Measurements from ENCODE around the gene KLHDC1.

The KLHDC1 gene

GRCh38 chr14:49659526-49660455 is 33.1 kb upstream of the KLHDC1 start:
- Histone ChIP-seq H3K9me3 (ENCODE audit: insufficient read depth, low read length) (no peaks in the 10 kb centered on the region), H4K20me1 (ENCODE audit: low read depth, low read length) (no peaks in the 10 kb centered on the region), H3K27me3 (ENCODE audit: low read length) (no peaks in the 10 kb centered on the region), H3K36me3 (ENCODE audit: low read length) (peaks cover 10% of the 10 kb centered on the region; the same call in 1 of the 2 replicates), H3F3A (ENCODE audit: insufficient read depth) (peaks cover under 1% of the 10 kb centered on the region; the same call in 1 of the 2 replicates), H3K4me3 (ENCODE audit: insufficient read depth, low read length, poor library complexity, severe bottlenecking) (no peak overlapping the region), H3K9ac (ENCODE audit: low read length) (no peak overlapping the region), H3K27ac (ENCODE audit: low read depth, low read length) (no peak overlapping the region), H3K4me2 (ENCODE audit: low read depth, low read length, poor library complexity, severe bottlenecking) (no peak overlapping the region), H3K9me2 (replicated peaks; ENCODE audit: insufficient read depth, low read length) (no peaks in the 10 kb centered on the region), H2AFZ (ENCODE audit: low read depth, low read length, severe bottlenecking) (no peak overlapping the region), H3K79me2 (ENCODE audit: insufficient read depth, low read length) (no peaks in the 10 kb centered on the region)
- TF ChIP-seq CTCF (IDR thresholded peaks at IDR 0.05; ENCODE audit: insufficient read depth, low read length, poor library complexity, severe bottlenecking) (no peak), EZH2phosphoT487 (conservative IDR thresholded peaks at IDR 0.05; ENCODE audit: low read length) (no peak)

GRCh38 chr14:49670475-49670874 is 22.4 kb upstream of the KLHDC1 start:
- H2AFZ ChIP-seq (ENCODE audit: low read depth, low read length, severe bottlenecking), result no peak overlapping the region
- no peaks in the 10 kb centered on the region for H3K79me2 ChIP-seq (ENCODE audit: insufficient read depth, low read length)
- H3K9ac ChIP-seq (ENCODE audit: low read length), result no peak overlapping the region
- H4K20me1 ChIP-seq (ENCODE audit: low read depth, low read length), result no peaks in the 10 kb centered on the region
- H3K4me2 ChIP-seq (ENCODE audit: low read depth, low read length, poor library complexity, severe bottlenecking), result no peak overlapping the region
- H3K27ac ChIP-seq (ENCODE audit: low read depth, low read length), result no peak overlapping the region
- no peaks in the 10 kb centered on the region for H3K9me3 ChIP-seq (ENCODE audit: insufficient read depth, low read length)
- no peaks in the 10 kb centered on the region for H3K27me3 ChIP-seq (ENCODE audit: low read length)
- H3K4me3 ChIP-seq (ENCODE audit: insufficient read depth, low read length, poor library complexity, severe bottlenecking), result no peak overlapping the region
- H3K36me3 ChIP-seq (ENCODE audit: low read length), result peaks cover 21% of the 10 kb centered on the region
- TF ChIP-seq EZH2phosphoT487 (conservative IDR thresholded peaks at IDR 0.05; ENCODE audit: low read length) (no peak), CTCF (IDR thresholded peaks at IDR 0.05; ENCODE audit: insufficient read depth, low read length, poor library complexity, severe bottlenecking) (no peak)
- H3F3A ChIP-seq (ENCODE audit: insufficient read depth), result no peaks in the 10 kb centered on the region
- no peaks in the 10 kb centered on the region for H3K9me2 ChIP-seq (replicated peaks; ENCODE audit: insufficient read depth, low read length)

GRCh38 chr14:49673586-49673985 is 19.3 kb upstream of the KLHDC1 start:
- TF ChIP-seq CTCF (IDR thresholded peaks at IDR 0.05; ENCODE audit: insufficient read depth, low read length, poor library complexity, severe bottlenecking), result no peak
- TF ChIP-seq EZH2phosphoT487 (conservative IDR thresholded peaks at IDR 0.05; ENCODE audit: low read length), result no peak
- Histone ChIP-seq H3K27ac (ENCODE audit: low read depth, low read length) (no peak overlapping the region), H2AFZ (ENCODE audit: low read depth, low read length, severe bottlenecking) (no peak overlapping the region), H3K9ac (ENCODE audit: low read length) (no peak overlapping the region), H3K9me2 (replicated peaks; ENCODE audit: insufficient read depth, low read length) (no peaks in the 10 kb centered on the region), H4K20me1 (ENCODE audit: low read depth, low read length) (no peaks in the 10 kb centered on the region), H3F3A (ENCODE audit: insufficient read depth) (no peaks in the 10 kb centered on the region), H3K79me2 (ENCODE audit: insufficient read depth, low read length) (0 out of 2 replicates have a peak, but pooled peaks cover 6% of the 10 kb centered on the region), H3K4me3 (ENCODE audit: insufficient read depth, low read length, poor library complexity, severe bottlenecking) (no peak overlapping the region), H3K36me3 (ENCODE audit: low read length) (peaks cover 17% of the 10 kb centered on the region), H3K4me2 (ENCODE audit: low read depth, low read length, poor library complexity, severe bottlenecking) (no peak overlapping the region), H3K9me3 (ENCODE audit: insufficient read depth, low read length) (no peaks in the 10 kb centered on the region), H3K27me3 (ENCODE audit: low read length) (no peaks in the 10 kb centered on the region)
